ENCODE measurements around the gene PLCH2.

Gene PLCH2

DNA sequence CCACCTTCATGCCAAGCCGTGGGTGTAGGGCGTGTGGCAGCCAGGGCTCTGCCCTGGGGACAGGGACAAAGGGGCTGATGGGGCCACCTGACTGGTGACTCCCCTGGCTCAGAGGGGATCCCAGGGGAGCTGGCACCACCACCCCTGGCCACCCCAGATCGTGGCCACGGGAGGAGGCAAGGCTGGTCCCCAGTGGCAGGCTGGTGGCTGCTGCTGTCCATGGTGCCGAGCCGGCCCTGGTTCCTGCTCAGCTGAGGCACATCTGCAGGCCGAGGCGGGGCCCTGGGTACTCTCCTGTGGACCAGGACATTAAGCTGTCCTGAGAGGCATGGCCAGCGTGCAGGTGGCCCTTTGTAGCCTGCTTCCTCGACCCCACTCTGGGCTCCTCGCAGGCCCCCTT lies 6.5 kb downstream of the PLCH2 start:
- Histone ChIP-seq H3K4me3 (ENCODE audit: insufficient read depth, low read length, poor library complexity, severe bottlenecking) (no peak overlapping the region), H3K27me3 (ENCODE audit: low read length) (no peaks in the 10 kb centered on the region), H3F3A (ENCODE audit: insufficient read depth) (no peaks in the 10 kb centered on the region), H3K4me2 (ENCODE audit: low read depth, low read length, poor library complexity, severe bottlenecking) (no peak overlapping the region), H3K79me2 (ENCODE audit: insufficient read depth, low read length) (no peaks in the 10 kb centered on the region), H3K9me2 (replicated peaks; ENCODE audit: insufficient read depth, low read length) (no peaks in the 10 kb centered on the region), H3K36me3 (ENCODE audit: low read length) (no peaks in the 10 kb centered on the region), H3K9ac (ENCODE audit: low read length) (no peak overlapping the region), H3K9me3 (ENCODE audit: insufficient read depth, low read length) (no peaks in the 10 kb centered on the region), H2AFZ (ENCODE audit: low read depth, low read length, severe bottlenecking) (no peak overlapping the region), H3K27ac (ENCODE audit: low read depth, low read length) (no peak overlapping the region), H4K20me1 (ENCODE audit: low read depth, low read length) (no peaks in the 10 kb centered on the region)
- TF ChIP-seq EZH2phosphoT487 (conservative IDR thresholded peaks at IDR 0.05; ENCODE audit: low read length): no peak
- TF ChIP-seq, protein P1, sequence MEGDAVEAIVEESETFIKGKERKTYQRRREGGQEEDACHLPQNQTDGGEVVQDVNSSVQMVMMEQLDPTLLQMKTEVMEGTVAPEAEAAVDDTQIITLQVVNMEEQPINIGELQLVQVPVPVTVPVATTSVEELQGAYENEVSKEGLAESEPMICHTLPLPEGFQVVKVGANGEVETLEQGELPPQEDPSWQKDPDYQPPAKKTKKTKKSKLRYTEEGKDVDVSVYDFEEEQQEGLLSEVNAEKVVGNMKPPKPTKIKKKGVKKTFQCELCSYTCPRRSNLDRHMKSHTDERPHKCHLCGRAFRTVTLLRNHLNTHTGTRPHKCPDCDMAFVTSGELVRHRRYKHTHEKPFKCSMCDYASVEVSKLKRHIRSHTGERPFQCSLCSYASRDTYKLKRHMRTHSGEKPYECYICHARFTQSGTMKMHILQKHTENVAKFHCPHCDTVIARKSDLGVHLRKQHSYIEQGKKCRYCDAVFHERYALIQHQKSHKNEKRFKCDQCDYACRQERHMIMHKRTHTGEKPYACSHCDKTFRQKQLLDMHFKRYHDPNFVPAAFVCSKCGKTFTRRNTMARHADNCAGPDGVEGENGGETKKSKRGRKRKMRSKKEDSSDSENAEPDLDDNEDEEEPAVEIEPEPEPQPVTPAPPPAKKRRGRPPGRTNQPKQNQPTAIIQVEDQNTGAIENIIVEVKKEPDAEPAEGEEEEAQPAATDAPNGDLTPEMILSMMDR (IDR thresholded peaks at IDR 0.05; ENCODE audit: insufficient read depth, low read length, poor library complexity, severe bottlenecking): no peak

DNA sequence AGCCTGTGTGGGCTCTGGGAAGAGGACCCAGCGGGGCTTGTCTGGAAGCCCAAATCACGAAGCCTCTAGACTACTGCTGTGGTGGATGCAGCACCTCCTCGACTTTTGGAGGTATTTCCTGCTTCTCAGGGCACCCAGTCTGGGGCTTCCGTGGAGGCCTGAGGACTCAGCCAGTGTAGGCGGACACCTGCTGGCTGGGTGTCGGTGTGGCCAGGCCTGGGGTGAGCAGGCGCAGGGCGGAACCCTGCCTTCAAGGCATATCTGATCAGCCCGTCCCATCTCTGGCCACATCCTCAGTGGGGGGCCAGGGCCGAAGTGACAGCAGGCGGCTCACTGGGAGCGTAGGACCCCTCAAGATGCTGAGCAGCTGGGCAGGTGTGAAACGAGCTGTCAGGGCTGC lies 6.9 kb downstream of the PLCH2 start:
- Histone ChIP-seq H3K27ac (ENCODE audit: low read depth, low read length) (no peak overlapping the region), H3K27me3 (ENCODE audit: low read length) (no peaks in the 10 kb centered on the region), H3K79me2 (ENCODE audit: insufficient read depth, low read length) (no peaks in the 10 kb centered on the region), H2AFZ (ENCODE audit: low read depth, low read length, severe bottlenecking) (no peak overlapping the region), H3K9me2 (replicated peaks; ENCODE audit: insufficient read depth, low read length) (no peaks in the 10 kb centered on the region), H4K20me1 (ENCODE audit: low read depth, low read length) (no peaks in the 10 kb centered on the region), H3F3A (ENCODE audit: insufficient read depth) (no peaks in the 10 kb centered on the region), H3K9ac (ENCODE audit: low read length) (no peak overlapping the region), H3K4me3 (ENCODE audit: insufficient read depth, low read length, poor library complexity, severe bottlenecking) (no peak overlapping the region), H3K36me3 (ENCODE audit: low read length) (no peaks in the 10 kb centered on the region), H3K9me3 (ENCODE audit: insufficient read depth, low read length) (no peaks in the 10 kb centered on the region), H3K4me2 (ENCODE audit: low read depth, low read length, poor library complexity, severe bottlenecking) (no peak overlapping the region)
- no peak for TF ChIP-seq EZH2phosphoT487 (conservative IDR thresholded peaks at IDR 0.05; ENCODE audit: low read length)
- TF ChIP-seq, protein P1 (IDR thresholded peaks at IDR 0.05; ENCODE audit: insufficient read depth, low read length, poor library complexity, severe bottlenecking): no peak

DNA sequence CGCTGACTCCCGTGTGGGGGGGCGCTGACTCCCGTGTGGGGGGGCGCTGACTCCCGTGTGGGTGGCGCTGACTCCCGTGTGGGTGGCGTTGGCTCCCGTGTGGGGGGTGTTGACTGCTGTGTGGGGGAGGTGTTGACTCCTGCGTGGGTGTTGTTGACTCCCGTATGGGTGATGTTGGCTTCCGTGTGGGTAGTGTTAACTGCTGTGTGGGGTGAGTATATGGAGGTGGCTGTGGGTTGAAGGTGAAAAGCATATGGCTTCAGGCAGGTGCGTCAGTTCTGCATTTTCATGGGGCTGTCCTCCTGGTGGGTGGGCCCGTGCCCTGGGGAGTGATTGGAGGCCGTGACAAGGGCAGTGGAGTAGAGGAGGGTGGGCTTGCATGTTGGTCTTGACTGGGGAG lies 7.9 kb downstream of the PLCH2 start:
- no peaks in the 10 kb centered on the region for H4K20me1 ChIP-seq (ENCODE audit: low read depth, low read length)
- no peak overlapping the region for H2AFZ ChIP-seq (ENCODE audit: low read depth, low read length, severe bottlenecking)
- no peak overlapping the region for H3K4me3 ChIP-seq (ENCODE audit: insufficient read depth, low read length, poor library complexity, severe bottlenecking)
- no peaks in the 10 kb centered on the region for H3K9me2 ChIP-seq (replicated peaks; ENCODE audit: insufficient read depth, low read length)
- no peaks in the 10 kb centered on the region for H3F3A ChIP-seq (ENCODE audit: insufficient read depth)
- no peaks in the 10 kb centered on the region for H3K36me3 ChIP-seq (ENCODE audit: low read length)
- TF ChIP-seq, protein P1 (IDR thresholded peaks at IDR 0.05; ENCODE audit: insufficient read depth, low read length, poor library complexity, severe bottlenecking): no peak
- no peak for TF ChIP-seq EZH2phosphoT487 (conservative IDR thresholded peaks at IDR 0.05; ENCODE audit: low read length)
- H3K79me2 ChIP-seq (ENCODE audit: insufficient read depth, low read length): no peaks in the 10 kb centered on the region
- H3K4me2 ChIP-seq (ENCODE audit: low read depth, low read length, poor library complexity, severe bottlenecking): no peak overlapping the region
- no peak overlapping the region for H3K9ac ChIP-seq (ENCODE audit: low read length)
- H3K27ac ChIP-seq (ENCODE audit: low read depth, low read length): no peak overlapping the region
- H3K9me3 ChIP-seq (ENCODE audit: insufficient read depth, low read length): no peaks in the 10 kb centered on the region
- no peaks in the 10 kb centered on the region for H3K27me3 ChIP-seq (ENCODE audit: low read length)
